HepG2 (cell line): ENCODE measurements around the gene RASA2. TPM values are rescaled to one million over a fixed set of nuclear protein-coding genes. Genes with fewer than 3 reads are reported as not detected.

ENCODE experiments used
- ATAC-seq: fragments of 200-7000 bp; cut with Tn5 transposase; 3 replicates; pipeline ENCODE4 v1.9.1; 2020; ENCODE audit warnings: mild to moderate bottlenecking, moderate library complexity
- BruUV-seq: library from RNA; stranded (reverse); fragments of 400-500 nt; replicated peaks from 2 replicates; lab custom pipeline; 2021; lab: Mats Ljungman, UMichigan
- CTCF ChIA-PET: fragments of 300-600 bp; formaldehyde crosslinking; extraction: SDS; loops from one replicate; lab custom pipeline; 2021; ENCODE audit warnings: low total read pairs, inconsistent platforms, low intra/inter-chr PET ratio; lab: Yijun Ruan, JAX
- POLR2A ChIA-PET: fragments of 350-600 bp; sonication (Branson Sonifier 250); formaldehyde crosslinking; loops from one replicate; lab custom pipeline; 2020; ENCODE audit warnings: antibody characterized with exemption, inconsistent platforms; lab: Yijun Ruan, JAX
- DNase-seq: peaks from one replicate; pipeline ENCODE4 v3.0.0-alpha.2; 2015; ENCODE audit warnings: low spot score
- FAIRE-seq: peaks from 3 replicates; lab custom pipeline; 2011; peaks lifted over from hg19 to GRCh38; lab: Jason Lieb, UNC
- H2AFZ ChIP-seq: one replicate; pipeline ENCODE4 v1.6.1; 2011; ENCODE audit warnings: low read length, inconsistent platforms
- H3K27ac ChIP-seq: fragments of 300-600 bp; 3 replicates; pipeline ENCODE4 v1.8.0; 2011; ENCODE audit warnings: mixed run types, mild to moderate bottlenecking, mixed read lengths, low read length, inconsistent platforms; ENCODE audit not compliant: insufficient read depth; ENCODE audit errors: extremely low read length
- H3K27me3 ChIP-seq, 2 experiments: fragments of 200-600 bp in 1 of 2; 2 replicates in 1 of 2; 3 replicates in 1 of 2; pipeline versions ENCODE4 v1.6.0 to v1.8.0; 2011; ENCODE audit warnings: low read length in 2 of 2, mild to moderate bottlenecking in 2 of 2, moderate library complexity in 2 of 2, inconsistent platforms in 1 of 2; ENCODE audit not compliant: insufficient read depth in 2 of 2, control insufficient read depth in 1 of 2
- H3K36me3 ChIP-seq, 2 experiments: fragments of 200-600 bp in 1 of 2; replicated peaks in 1 of 2; 2 replicates in 1 of 2; 3 replicates in 1 of 2; pipeline versions ENCODE4 v1.5.1 to v1.8.0; 2011; ENCODE audit warnings: low read length in 2 of 2, inconsistent platforms in 1 of 2; ENCODE audit not compliant: insufficient read depth in 2 of 2, control insufficient read depth in 1 of 2
- H3K4me1 ChIP-seq: 2 replicates; pipeline ENCODE4 v1.5.1; 2012; ENCODE audit warnings: low read length, inconsistent platforms; ENCODE audit not compliant: insufficient read depth
- H3K4me2 ChIP-seq: 2 replicates; pipeline ENCODE4 v1.6.0; 2011; ENCODE audit warnings: low read depth, low read length, inconsistent platforms
- H3K4me3 ChIP-seq, 3 experiments: fragments of 200-600 bp in 1 of 3; sonication (generic), shearing (Covaris generic) in 1 of 3; replicated peaks in 1 of 3; 2 replicates each; pipeline ENCODE4 v1.5.1; 2011 to 2016; ENCODE audit warnings: low read length in 3 of 3, inconsistent platforms in 2 of 3, low read depth in 2 of 3, mild to moderate bottlenecking in 2 of 3, control low read depth in 1 of 3, mixed read lengths in 1 of 3; ENCODE audit not compliant: insufficient read depth in 1 of 3
- H3K79me2 ChIP-seq: one replicate; pipeline ENCODE4 v1.6.1; 2011; ENCODE audit warnings: low read length, inconsistent platforms; ENCODE audit not compliant: insufficient read depth
- H3K9ac ChIP-seq: 2 replicates; pipeline ENCODE4 v1.6.0; 2011; ENCODE audit warnings: mild to moderate bottlenecking, low read depth, low read length, inconsistent platforms; ENCODE audit not compliant: insufficient read depth
- H3K9me3 ChIP-seq: 2 replicates; pipeline ENCODE4 v1.5.1; 2012; ENCODE audit warnings: mild to moderate bottlenecking, low read length
- H4K20me1 ChIP-seq: 2 replicates; pipeline ENCODE4 v1.6.0; 2011; ENCODE audit warnings: inconsistent platforms, mild to moderate bottlenecking, low read length, moderate library complexity; ENCODE audit not compliant: insufficient read depth
- BRCA1 ChIP-seq: sonication (generic); formaldehyde crosslinking; IDR thresholded peaks from 2 replicates; pipeline ENCODE4 v1.4.0; 2020; ENCODE audit warnings: missing genetic modification reagents
- JUND ChIP-seq: sonication (generic); formaldehyde crosslinking; IDR thresholded peaks from 2 replicates; pipeline ENCODE4 v1.8.0; 2022; ENCODE audit warnings: mild to moderate bottlenecking, missing genetic modification reagents
- PAX8 ChIP-seq: sonication (generic); formaldehyde crosslinking; IDR thresholded peaks from 2 replicates; pipeline ENCODE4 v1.8.0; 2022; ENCODE audit warnings: mild to moderate bottlenecking, missing genetic modification reagents, borderline replicate concordance
- PRDM4 ChIP-seq: sonication (generic); formaldehyde crosslinking; IDR thresholded peaks from 2 replicates; pipeline ENCODE4 v1.9.0; 2021; ENCODE audit warnings: missing genetic modification reagents, borderline replicate concordance
- RFXANK ChIP-seq: IDR thresholded peaks from 2 replicates; pipeline ENCODE4 v1.6.1; 2016
- USF2 ChIP-seq, 2 experiments: sonication (generic) in 1 of 2; formaldehyde crosslinking in 1 of 2; IDR thresholded peaks; 2 replicates each; pipeline versions ENCODE4 v1.5.1 to v1.6.1; 2011 to 2020; ENCODE audit warnings: borderline replicate concordance in 1 of 2, low read depth in 1 of 2, low read length in 1 of 2, mild to moderate bottlenecking in 1 of 2, missing genetic modification reagents in 1 of 2, moderate library complexity in 1 of 2
- ZNF333 ChIP-seq: sonication (generic); formaldehyde crosslinking; IDR thresholded peaks from 2 replicates; pipeline ENCODE4 v1.4.0; 2020; ENCODE audit warnings: mild to moderate bottlenecking, missing genetic modification reagents, borderline replicate concordance
- ZNF577 ChIP-seq: sonication (generic); formaldehyde crosslinking; IDR thresholded peaks from 2 replicates; pipeline ENCODE4 v1.4.0; 2020; ENCODE audit warnings: mild to moderate bottlenecking, low read depth, missing genetic modification reagents, borderline replicate concordance
- ZNF629 ChIP-seq: sonication (generic); formaldehyde crosslinking; conservative IDR thresholded peaks from 2 replicates; pipeline ENCODE4 v1.5.0; 2020; ENCODE audit warnings: missing genetic modification reagents
- ZNF782 ChIP-seq: sonication (generic); formaldehyde crosslinking; IDR thresholded peaks from 2 replicates; pipeline ENCODE4 v1.4.0; 2020; ENCODE audit warnings: missing genetic modification reagents, mild to moderate bottlenecking, borderline replicate concordance
- WGBS: methylation state at CpG from one replicate; pipeline ENCODE4 v1.1.6; 2017; ENCODE audit warnings: low lambda C conversion rate; 5-methylcytosine and 5-hydroxymethylcytosine counted together
- in situ Hi-C: cut with HindIII; loops from 2 replicates; pipeline ENCODE4 v1.10.0; 2017; ENCODE audit warnings: low pct_unique_long_range_greater_than_20kb; ENCODE audit not compliant: extremely low pct_ligation_motif_present
- intact Hi-C: fragments of 100-400 bp; cut with micrococcal nuclease; formaldehyde crosslinking; loops from one replicate; pipeline ENCODE4 v1.10.0; 2022; ENCODE audit not compliant: unreplicated experiment
- polyA plus RNA-seq, 8 experiments: library from polyadenylated mRNA; depleted of rRNA in 3 of 8; stranded (reverse) in 7 of 8; unstranded in 1 of 8; fragments of >200 nt; fragmentation: Illumina TruSeq in 4 of 8; extraction: Trizol in 4 of 8; gene quantifications; 2 replicates each; pipeline versions ENCODE4 v1.2.1 to v1.2.3, GENCODE V29; 2011 to 2016; ENCODE audit warnings: low read depth in 4 of 8, missing spikeins in 1 of 8, mixed read lengths in 1 of 8; ENCODE audit not compliant: insufficient read depth in 1 of 8
- total RNA-seq, 5 experiments: library from RNA; depleted of rRNA; stranded (reverse); fragments of >200 nt; fragmentation: Illumina TruSeq; extraction: Trizol; gene quantifications; 2 replicates each; pipeline ENCODE4 v1.2.3, GENCODE V29; 2016; ENCODE audit warnings: low read depth in 1 of 5

The RASA2 gene
- total and polyA plus RNA-seq, 2 of the 13 experiments (the other 11 are each of a cell fraction or from before 2014, with no cell fraction given) = 5.4 to 8.5 TPM

GRCh38 chr3:141538568-141539240 is 51.9 kb downstream of the RASA2 start:
- Histone ChIP-seq H3K36me3 (peaks cover 5 to 16% of the 10 kb centered on the region in 2 experiments; a peak in 4 of 5 replicates), H3K4me2 (no peak overlapping the region), H3K9ac (no peak overlapping the region), H3K27me3 (no peaks in the 10 kb centered on the region), H4K20me1 (no peaks in the 10 kb centered on the region), H3K4me3 (no peak overlapping the region), H2AFZ (no peak overlapping the region), H3K4me1 (no peaks in the 10 kb centered on the region), H3K9me3 (no peaks in the 10 kb centered on the region), H3K27ac (no peak overlapping the region), H3K79me2 (no peaks in the 10 kb centered on the region)
- FAIRE-seq (no peak), DNase-seq (no peak), ATAC-seq (no peak)
- WGBS = 99% methylated on average over 2 of the region's 2 CpGs
- intact Hi-C loops = no loop called here
- in situ Hi-C loops = no loop called here
- BruUV-seq = no TSS peak
- no peak for TF ChIP-seq ZNF629 (CRISPR knock-in tag)
- TF ChIP-seq ZNF333 (CRISPR knock-in tag) = no peak
- ChIA-PET POLR2A (no interaction called here), CTCF (no interaction called here)

GRCh38 chr3:141539431-141540187 is 52.8 kb downstream of the RASA2 start:
- Histone ChIP-seq H2AFZ (no peak overlapping the region), H3K4me3 (no peak overlapping the region), H3K79me2 (no peaks in the 10 kb centered on the region), H4K20me1 (no peaks in the 10 kb centered on the region), H3K27ac (no peak overlapping the region), H3K4me2 (no peak overlapping the region), H3K9me3 (no peaks in the 10 kb centered on the region), H3K9ac (no peak overlapping the region), H3K4me1 (no peaks in the 10 kb centered on the region), H3K27me3 (no peaks in the 10 kb centered on the region), H3K36me3 (peaks cover 3 to 11% of the 10 kb centered on the region in 2 experiments; a peak in 4 of 5 replicates)
- BruUV-seq = no TSS peak
- ATAC-seq = no peak
- no peak for DNase-seq
- intact Hi-C loops (no loop called here), in situ Hi-C loops (no loop called here)
- no peak for FAIRE-seq
- WGBS = 97% methylated on average over 5 of the region's 5 CpGs
- CTCF ChIA-PET = no interaction called here
- POLR2A ChIA-PET = no interaction called here
- TF ChIP-seq JUND (no peak), PAX8 (CRISPR knock-in tag) (no peak), BRCA1 (no peak), PRDM4 (no peak), USF2 (IDR thresholded peaks at IDR 0.05; ENCODE audit: low read depth, low read length) (no peak), USF2 (CRISPR knock-in tag; IDR thresholded peaks at IDR 0.05; ENCODE audit: borderline replicate concordance) (no peak), ZNF782 (CRISPR knock-in tag) (no peak), ZNF577 (CRISPR knock-in tag) (no peak), RFXANK (no peak)
